GM18861 (cell line): ENCODE measurements around the gene AGPS.
A peak's percentile ranks its signal among the peaks of the same experiment; 100 is the strongest.
"Not testable (repeated sequence)": the region's sequence is repeated elsewhere in the genome, so short reads cannot be mapped to it uniquely, and the experiment has no call there.

ENCODE experiments used
- ATAC-seq: cut with Tn5 transposase; IDR thresholded peaks from one replicate; pipeline ENCODE4 v1.9.1; 2021; ENCODE audit not compliant: unreplicated experiment

AGPS gene

DNA sequence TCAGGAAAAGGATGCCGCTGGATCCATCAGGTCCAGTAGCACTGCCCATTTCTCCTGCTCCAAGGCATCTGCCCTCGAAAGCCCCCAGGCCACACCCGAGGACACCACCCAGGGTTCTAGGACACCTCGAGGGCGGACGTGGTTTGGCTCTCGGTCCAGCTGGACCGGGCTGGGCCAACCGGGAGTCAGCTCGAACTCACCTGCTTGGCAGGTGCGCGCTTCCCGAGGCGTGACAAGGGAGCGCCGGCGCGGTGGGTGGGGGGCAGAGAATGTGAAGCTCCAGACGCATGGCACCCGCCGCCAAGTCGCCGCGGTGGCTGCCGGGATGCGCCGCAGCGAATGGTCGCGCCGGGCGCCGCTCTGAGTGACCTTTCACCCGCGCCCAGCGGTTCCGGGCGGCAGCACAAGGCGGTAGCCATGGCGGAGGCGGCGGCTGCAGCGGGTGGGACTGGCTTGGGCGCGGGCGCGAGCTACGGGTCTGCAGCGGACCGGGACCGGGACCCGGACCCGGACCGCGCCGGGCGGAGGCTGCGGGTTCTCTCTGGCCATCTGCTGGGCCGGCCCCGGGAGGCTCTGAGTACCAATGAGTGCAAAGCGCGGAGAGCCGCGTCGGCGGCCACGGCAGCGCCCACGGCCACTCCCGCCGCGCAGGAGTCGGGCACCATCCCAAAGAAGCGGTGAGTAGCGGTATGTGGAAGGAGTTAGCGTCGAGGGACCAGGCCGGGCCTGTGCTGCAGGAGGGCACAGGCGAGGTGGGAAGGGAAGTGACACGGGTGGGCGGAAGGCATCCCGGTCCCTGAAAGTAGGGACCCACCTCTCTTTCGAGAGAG is at the start of gene AGPS:
Gene AGPS (plus strand): TSS at position 401 of the 830 bp plus-strand sequence. CDS start 17 bp downstream, at position 418.
- peak; percentile 89 for ATAC-seq

DNA sequence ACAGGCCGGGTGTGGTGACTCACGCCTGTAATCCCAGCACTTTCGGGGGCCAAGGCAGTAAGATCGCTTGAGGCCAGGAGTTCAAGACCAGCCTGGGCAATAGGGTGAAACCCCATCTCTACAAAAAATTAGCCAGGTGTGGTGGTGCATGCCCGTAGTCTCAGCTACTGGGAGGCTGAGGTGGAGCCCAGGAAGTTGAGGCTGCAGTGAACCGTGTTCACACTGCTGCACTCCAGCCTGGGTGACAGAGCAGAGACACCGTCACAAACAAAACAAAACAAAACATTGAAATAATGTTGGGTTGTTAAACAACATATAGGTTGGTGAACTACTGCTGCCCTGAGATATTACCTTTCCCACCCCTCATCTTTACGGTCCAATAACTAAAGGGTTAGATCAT is 48.8 kb upstream of the AGPS start:
- no peak for ATAC-seq

DNA sequence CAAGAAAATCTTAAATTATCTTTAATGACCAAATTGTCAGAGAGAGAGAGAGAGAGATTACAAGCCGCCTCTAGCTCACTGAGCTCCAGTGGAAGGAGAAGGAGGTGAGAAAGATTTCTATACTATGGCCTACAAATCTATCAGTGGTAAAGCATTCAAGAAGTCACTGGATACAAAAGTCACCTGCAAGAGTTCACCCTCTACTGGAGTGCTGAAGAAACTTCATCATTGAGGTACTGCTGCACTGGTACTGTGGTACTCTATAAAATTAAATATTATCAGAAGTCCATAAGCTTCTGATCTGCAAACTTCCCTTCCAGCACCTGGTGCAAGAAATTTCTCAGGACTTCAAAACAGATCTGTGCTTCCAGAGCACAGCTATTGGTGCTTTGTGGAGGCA is 48.3 kb upstream of the AGPS start:
- no peak for ATAC-seq

DNA sequence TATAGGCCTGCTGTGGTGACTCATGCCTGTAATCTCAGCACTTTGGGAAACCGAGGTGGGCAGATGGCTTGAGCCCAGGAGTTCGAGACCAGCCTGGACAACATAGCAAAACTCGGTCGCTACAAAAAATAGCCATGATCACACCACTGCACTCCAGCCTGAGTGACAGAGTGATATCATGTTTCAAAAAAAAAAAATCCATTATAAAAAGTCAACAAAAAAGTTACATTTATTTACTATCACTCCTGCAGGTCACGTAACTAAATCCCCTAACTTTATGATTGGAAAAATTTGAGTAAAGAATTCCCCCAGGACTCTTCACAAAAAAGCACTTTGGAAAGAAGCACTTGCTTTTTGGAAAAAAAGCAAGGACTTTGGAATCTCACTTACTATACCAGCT is 46.4 kb upstream of the AGPS start:
- ATAC-seq, result no peak

DNA sequence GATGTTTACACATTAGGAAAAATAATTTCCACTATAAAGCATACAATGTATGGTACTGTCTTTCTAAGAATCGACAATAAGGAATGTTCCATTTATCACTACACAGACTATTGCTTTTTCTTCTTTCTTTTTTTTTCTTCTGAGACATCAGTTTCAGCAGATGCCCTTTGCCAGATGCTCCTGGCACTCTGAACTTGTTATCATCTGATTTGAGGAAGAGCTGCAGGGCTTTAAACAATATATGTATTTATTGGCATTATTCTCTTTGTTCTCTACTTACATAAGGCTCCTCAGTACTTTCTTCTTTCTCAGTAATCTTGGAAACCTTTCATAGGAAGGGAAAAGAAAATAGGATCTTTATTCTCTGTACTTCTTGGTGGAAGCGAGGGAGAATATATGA is 45.0 kb upstream of the AGPS start:
- ATAC-seq, result no peak

DNA sequence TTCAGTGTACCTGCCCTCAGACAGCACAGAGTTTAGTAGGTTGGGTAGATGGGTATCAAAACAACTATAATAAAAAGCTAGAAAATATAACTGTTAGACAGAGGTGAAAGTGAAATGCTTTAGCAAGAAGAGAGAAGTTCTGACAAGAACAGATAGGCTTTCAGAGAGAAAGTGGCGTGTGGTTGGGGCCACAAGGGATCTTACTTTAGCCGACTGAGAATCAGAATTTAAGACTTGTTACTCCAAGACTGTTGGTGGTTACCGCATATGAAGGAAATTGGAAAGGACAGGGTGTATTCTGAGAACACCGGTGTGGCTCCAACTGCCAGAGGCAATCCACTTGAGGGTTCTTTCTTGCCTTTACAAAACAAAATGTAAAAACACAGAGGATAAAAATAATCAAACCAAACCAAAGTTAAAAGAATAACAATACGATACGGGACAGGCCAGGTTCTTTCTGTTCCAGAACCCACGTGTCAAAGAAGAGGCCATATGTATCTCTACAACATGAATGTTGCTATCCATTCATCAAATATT is 44.4 kb upstream of the AGPS start:
- ATAC-seq, result no peak

DNA sequence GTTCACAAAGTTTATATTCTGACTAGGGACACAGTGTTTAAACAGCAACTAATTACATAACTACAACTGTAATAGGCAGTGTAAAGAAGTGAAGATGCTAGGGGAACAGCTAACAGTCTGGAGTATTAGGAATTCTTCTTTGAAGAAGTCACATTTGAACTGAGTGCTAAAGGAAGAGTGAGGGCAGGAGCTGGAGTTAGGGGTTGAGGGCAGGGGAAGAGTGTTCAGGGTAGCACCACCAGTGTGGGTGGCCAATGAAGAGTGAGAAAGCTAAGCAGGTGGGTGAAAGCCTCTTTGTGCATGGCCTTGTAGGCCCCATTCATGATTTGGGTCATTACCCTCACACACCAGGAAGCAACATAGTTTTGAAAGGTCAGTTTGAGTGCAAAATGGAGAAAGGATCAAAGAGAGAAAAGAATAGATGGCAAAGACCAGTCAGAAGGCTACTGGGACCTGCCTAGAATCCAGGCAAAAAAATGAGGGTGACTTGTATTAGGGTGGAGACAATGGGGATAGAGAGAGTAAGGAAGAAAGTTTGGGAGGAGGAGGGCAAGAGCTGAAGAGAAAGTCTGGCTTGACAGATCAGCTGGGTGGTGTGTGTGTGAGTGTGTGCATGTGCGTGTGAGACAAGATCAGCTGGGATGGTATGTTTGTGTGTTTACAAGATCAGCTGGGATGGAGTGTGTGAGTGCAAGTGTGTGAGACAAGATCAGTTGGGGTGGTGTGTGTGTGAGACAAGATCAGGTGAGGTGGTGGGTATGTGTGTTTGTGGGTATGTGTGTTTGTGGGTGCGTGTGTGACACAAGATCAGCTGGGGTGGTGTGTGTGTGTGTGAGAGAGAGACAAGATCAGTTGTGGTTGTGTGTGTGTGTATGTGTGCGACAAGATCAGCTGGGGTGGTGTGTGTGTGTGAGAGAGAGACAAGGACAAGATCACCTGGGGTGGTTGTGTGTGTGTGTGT is 43.6 kb upstream of the AGPS start:
- no peak for ATAC-seq

DNA sequence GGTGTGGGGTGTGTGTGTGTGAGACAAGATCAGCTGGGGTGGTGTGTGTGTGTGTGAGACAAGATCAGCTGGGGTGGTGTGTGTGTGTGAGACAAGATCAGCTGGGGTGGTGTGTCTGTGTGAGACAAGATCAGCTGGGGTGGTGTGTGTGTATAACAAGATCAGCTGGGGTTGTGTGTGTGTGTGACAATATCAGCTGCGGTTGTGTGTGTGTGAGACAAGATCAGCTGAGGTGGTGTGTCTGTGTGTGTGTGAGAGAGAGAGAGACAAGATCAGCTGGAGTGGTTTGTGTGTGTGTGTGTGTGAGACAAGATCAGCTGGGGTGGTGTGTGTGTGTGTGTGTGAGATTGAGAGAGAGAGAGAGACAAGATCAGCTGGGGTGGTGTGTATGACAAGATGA is 41.9 kb upstream of the AGPS start:
- not testable (repeated sequence) for ATAC-seq

DNA sequence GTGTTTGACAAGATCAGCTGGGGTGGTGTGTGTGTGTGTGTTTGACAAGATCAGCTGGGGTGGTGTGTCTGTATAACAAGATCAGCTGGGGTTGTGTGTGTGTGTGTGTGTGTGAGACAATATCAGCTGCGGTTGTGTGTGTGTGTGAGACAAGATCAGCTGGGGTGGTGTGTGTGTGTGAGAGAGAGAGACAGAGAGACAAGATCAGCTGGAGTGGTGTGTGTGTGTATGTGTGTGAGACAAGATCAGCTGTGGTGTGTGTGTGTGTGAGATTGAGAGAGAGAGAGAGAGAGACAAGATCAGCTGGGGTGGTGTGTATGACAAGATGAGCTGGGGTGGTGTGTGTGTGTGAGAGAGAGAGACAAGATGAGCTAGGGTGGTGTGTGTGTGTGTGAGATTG is 41.5 kb upstream of the AGPS start:
- ATAC-seq, result not testable (repeated sequence)

DNA sequence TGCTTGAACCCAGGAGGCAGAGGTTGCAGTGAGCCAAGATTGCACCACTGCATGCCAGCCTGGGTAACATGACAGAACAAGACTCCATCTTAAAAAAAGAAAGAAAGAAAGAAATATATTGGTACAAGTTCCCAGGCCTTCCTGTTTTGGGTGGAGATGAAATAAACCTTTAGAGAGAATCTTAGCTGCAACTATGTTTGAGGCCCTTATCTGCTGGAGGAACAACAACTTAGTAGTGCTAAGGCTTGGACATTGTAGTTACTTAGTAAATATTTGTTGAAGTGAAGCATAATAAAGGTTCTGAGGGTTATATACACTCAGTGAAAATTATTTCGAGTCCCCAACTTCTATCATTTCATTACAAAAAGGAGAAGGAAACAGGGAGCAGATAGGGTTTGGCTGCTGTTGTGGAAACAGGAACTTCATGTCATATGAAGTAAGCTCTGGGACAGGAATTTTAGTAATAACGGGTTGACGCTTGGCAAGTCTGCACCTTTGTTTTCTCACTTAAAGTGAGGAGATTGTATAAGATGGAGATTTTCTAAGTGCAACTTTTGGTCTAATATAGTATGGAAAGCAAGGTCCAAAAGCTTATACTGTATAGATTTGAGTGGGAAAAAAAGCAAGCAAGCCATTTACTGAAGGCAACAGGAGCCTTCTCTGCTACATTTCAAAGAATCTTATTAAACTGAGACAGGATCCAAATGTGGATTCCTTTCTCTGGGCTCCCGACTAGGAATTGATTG is 40.0 kb upstream of the AGPS start:
- no peak for ATAC-seq

DNA sequence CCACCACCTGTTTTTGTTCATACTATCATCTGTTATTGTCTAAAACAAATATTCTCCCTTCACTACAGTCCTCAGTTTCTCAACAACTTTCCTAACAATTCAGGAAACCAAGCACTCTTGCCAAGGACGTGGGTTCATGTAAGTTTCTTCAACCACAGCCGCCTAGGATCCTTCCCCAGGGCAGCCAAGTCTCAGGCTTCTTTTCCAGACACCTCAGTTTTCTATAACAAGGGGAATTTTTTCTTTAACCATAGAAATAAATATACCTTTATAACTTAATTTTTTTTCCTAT is 39.4 kb upstream of the AGPS start:
- ATAC-seq, result no peak

DNA sequence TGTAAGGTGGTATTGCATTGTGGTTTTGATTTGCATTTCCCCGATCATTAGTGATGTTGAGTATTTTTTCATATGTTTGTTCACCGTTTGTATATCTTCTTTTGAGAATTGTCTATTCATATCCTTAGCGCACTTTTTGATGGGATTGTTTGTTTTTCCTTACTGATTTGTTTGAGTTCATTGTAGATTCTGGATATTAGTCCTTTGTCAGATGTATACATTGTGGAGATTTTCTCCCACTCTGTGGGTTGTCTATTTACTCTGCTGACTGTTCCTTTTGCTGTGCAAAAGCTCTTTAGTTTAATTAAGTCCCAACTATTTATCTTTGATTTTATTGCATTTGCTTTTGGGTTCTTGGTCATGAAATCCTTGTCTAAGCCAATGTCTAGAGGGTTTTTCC is 38.0 kb upstream of the AGPS start:
- ATAC-seq, result not testable (repeated sequence)

DNA sequence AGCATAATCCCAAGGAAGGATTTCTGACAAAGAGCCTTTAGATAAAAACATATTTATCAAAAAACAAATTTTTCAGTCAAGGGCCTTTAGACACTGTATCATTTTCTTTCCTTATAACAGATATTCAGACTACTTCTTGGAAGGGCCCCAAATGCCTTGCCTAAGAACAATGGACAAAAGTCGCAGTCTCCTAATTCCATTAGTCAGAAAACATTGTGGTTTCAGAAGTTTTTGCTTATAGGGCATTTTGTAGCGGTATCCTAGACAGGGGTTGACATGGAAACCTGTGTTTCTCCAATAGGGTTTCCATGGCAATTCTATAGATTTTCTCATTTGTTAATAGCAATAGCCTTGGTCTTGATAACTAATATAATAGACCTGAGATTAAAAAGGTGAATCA is 36.7 kb upstream of the AGPS start:
- no peak for ATAC-seq

DNA sequence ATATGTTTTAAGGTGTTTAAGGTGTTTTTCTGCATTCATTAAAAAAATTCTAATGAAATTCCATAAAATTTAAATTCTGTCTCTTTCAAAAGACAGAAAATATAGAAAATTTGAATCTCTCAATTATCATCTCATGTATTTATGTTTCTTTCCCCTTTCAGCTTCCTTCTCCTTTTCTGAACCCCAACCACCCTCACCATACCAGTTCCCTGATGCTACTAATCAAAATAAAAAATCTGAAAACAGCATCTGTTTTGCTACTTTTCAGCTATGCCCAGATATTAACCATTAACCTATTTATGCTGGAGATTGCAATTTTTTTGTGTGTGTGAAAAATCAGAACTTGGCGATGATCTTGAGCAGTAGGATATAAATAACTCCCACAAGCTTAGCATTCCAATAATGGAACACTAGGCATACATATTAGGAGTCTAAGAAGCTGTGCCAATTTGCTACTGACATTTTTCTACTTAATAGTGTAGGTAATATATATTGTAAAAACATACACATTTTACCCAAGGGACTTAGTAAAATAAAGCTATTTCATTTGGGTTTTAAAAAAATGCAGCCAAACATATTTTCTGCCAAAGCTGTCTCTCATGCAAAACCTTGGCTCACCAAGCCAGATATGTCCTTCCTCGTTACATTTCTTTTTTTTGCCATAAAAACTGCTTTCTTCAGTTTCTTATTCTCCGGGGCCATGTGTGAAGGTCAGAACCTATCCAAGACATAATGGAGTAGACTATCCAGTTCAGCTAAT is 32.6 kb upstream of the AGPS start:
- ATAC-seq, result no peak

DNA sequence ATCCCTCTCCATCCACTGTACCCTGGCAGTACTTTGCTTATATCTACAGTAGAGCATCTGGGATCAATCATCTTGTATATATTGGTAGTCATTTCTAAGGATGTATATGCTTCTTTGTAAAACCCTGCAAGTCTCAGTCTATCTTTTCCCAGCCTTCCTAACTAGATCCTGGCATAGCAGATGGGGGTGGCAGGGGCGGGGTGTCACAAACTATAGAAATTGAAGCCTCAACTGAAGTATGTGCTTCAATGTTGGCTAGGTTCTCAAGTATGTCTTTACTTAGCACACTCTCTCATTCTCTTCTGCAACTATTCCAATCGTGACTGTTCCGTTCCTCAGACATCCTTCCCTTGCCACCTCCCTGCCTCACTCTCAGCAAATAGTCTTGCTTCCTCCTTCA is 30.1 kb upstream of the AGPS start:
- no peak for ATAC-seq

DNA sequence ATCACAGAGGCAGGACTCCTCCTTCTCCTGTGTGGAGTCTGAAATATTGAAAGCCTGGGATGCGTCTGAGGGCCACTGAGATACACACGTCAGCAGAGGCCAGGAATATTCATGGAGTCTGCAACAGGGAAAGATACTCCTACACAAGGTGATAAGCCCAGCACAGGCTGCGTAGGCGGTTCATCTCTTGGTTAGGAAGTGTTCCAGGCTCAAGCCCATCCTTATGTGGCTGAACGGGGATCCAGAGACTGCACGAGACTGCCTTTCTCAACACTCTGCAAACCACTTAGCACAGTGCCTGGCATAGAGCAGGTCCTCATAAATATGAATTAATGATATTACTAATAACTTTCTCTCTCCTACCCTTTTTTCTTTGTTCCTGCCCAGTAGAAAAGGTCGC is 29.2 kb upstream of the AGPS start:
- ATAC-seq, result no peak

DNA sequence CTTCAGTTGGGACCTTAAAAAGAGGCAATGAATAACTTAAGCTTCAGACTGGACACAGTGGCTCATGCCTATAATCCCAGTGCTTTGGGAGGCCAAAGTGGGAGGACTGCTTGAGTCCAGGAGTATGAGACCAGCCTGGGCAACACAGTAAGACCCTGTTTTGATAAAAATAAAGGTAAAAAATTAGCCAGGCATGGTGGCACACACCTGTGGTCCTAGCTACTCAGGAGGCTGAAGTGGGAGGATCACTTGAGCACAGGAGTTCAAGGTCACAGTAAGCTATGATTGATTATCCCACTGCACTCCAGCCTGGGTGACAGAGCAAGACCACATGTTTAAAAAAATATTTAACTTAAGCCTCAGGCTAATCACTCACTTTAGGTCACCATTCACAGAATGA is 26.8 kb upstream of the AGPS start:
- not testable (repeated sequence) for ATAC-seq

DNA sequence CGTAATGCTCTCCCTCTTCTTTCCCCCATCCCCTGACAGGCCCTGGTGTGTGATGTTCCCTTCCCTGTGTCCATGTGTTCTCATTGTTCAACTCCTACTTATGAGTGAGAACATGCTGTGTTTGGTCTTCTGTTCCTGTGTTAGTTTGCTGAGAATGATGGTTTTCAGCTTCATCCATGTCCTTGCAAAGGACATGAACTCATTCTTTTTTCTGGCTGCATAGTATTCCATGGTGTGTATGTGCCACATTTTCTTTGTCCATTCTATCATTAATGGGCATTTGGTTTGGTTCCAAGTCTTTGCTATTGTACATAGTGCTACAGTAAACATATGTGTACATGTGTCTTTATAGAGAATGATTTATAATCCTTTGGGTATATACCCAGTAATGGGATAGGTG is 24.6 kb upstream of the AGPS start:
- ATAC-seq, result not testable (repeated sequence)

DNA sequence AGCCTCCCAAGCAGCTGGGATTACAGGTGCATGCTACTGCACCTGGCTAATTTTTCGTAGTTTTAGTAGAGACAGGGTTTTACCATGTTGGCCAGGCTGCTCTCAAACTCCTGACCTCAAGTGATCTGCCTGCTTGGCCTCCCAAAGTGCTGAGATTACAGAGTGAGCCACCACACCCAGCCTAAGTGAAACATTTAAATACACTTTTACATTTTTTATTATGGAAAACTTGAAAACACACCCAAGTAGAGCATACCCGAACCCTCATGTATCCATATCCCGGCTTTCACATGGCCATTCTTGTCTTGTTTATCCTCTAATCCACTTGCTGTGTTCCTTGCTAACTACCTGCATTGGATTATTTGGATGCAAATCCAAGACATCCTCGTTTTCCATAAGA is 13.2 kb upstream of the AGPS start:
- ATAC-seq, result no peak

DNA sequence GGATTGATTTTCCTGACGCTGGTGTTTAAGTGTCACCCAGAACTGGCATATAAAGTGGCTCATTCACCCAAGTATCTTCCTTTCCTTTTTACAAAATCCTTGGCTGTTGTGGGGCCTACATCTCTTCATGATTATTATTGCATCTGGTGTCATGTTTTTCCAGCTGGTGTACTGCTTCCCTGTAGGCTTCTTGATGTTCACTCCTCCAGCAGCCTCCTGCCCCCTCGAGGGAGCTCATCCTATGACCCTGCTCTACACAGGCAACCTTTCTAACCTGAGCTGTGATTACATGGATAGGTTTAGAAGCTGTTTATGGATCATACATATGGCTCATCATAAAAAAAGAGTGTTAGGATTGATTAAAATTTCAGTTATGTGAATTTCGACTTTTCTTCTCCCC is 12.4 kb upstream of the AGPS start:
- ATAC-seq, result no peak

DNA sequence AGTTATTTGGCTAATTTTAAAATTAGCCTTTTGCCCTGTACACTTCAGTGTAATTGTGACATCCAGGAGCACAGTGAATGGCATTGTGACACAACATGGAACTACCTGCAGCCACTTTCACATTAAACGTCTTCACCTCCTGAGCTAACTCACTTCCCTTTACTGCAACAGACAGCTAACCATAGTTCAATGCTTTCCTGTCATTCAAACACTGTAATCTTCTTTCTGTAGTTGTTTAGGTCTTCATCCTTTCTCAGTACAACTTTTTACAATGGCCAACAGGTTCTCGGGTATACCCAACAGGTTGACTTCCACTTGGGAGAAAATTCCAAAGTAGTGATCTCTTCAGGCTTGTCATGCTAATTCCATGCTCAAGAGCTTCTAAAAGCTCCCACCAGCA is 8.6 kb upstream of the AGPS start:
- ATAC-seq, result no peak
